Renal cortical epithelial cell (primary cell): ENCODE measurements around the gene COL25A1. TPM values are rescaled to one million over a fixed set of nuclear protein-coding genes. Genes with fewer than 3 reads are reported as not detected.

Experiments
- DNase-seq: peaks from one replicate; pipeline ENCODE4 v3.0.0-alpha.2; 2011; ENCODE audit warnings: low read depth
- total RNA-seq: library from RNA; depleted of rRNA; stranded (reverse); fragments of >200 nt; gene quantifications from 2 replicates; pipeline ENCODE4 v1.2.3, GENCODE V29; 2014

Gene COL25A1
- total RNA-seq: 0.35 TPM in 1 of 2 replicates, not detected in the other

DNA sequence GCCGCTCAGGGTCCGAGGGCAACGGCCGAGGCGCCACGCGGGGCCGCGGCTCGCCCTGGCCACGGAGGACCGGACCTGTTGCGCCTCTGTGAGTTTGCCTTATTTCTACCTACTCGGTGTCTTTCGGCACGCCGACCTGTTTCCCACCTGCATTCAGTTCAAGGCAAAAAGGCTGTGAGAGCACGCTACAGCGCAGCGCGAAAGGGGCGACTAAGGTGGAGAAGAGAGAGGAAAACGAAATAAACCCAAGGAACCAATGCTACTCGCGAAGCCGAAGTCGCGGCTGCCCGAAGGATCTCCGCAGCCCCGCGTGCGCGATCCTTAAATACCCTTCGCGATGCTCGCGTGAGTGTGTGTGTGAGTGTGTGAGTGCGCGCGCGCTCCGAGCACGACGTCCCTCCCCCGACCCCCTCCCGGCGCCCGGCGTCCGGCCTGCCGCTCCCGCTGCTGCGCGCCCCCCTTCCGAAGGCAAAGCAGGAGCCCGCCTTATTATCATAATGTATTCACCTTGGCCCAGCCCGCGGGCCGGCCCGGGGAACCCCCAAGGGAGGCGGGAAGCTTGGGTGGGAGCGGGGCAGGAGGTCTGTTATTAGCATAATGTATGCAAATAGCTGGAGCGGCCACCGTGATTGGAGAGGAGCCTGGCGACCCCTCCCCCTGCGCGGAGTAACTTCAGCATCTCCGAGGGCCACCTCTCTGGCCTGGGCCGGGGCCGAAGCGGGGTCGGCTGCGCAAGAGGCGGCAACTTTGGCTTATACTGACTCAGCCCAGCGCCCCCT, at the start of gene COL25A1:
TSS of gene COL25A1 (minus strand) at position 298 of the 779 bp plus-strand sequence.
- DNase-seq: peak; percentile 40

DNA sequence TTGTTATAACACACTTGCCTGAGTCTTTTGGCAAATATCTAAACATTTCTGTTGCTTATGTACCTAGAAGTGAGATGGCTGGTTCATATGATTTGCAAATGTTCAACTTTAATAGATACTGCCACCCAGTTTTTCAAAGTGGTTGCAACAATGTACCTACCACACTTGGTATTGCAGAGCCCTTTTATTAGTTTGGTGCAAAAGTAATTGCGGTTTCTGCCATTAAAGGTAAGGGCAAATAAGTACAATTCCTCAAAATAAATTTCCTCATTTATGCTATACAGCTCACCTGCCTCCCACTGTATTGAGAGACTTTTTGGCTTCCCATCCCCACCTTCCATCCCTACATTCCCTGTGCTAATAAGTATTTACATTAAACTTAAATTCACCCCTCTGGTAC, 47.7 kb upstream of the COL25A1 start:
- DNase-seq: no peak

DNA sequence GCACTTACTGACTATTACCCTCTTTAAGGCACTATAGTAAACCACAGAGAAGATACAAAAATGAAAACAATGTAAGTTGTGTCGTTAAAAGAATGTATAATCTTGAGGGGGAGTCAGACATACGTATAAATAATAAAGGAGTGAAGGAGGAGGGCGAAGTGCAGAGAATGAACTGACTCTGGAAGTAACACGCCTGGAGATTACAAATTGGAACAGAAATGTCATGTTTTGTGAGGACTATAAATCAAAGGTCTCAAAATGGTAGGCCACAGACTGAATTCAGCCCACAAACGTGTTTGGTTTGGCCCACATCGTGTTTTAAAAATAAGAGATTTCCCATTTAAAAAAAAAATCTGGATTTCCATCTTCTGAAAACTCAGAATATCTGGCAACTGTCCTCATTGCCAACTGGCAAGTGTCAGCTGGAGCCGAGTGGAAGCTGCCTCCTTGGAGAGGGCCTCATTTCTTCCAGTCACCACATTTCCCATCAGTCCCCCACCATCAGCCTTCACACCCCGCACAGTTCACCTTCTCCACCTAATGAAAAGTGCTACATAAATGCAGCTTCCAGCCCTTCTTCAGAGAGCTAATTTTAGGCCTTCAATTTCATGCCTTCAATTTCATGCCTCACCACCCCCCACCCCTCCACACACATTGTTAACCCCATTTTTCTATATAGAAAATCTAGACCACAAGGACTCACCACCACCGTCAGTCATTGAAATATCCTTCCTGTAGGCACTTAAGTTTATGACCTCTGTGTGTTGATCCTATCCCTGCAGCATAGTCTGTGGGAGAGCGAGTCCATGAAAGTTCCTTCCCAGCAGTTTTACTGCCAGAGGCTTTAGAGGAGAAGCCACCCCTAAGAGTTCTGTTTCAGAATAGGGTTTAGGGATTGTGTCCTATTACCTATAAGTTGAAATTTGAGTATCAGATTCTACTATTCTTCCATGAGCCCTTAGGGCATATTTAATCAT, 32.0 kb upstream of the COL25A1 start:
- DNase-seq: no peak

DNA sequence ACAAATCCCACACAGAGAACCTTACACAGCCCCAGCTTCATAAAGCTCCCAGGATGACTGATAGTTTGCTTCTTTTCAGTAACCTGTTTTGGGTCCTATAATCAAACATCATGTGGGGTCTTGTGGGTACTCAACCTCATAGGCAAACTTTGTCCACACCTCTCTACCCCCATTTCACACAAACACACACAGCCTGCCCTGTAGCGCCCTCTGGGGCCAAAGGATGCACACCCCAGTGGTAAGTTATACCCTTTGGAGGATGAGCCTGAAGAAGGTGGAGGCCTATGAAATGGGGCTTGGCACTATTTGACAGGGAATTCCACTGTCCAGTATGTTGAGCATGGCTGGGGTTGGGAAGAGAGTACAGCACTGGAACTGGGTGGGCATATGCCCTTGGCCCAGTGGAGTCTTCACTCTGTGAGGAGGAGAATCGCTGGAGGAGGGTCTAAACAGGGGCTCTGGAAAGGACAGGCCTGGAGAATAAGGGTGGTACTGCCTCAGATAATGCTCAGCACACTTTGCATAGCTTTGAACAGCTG, 30.5 kb upstream of the COL25A1 start:
- no peak for DNase-seq

DNA sequence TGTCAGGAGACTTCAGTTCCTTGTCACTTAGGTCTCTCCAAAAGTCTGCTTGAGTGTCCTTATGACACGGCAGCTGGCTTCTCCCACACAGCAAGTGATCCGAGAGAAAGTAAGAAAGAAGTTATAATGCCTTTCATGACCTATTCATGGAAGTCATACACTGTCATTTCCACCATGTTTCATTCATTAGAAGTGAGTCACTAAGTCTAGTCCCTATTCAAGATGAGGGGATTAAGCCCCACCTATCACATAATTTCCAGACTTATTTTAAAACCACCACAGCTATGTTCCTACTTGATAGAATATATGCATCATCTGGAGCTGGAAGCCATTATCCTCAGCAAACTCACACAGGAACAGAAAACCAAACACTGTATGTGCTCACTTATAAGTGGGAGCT, 25.2 kb upstream of the COL25A1 start:
- no peak for DNase-seq

DNA sequence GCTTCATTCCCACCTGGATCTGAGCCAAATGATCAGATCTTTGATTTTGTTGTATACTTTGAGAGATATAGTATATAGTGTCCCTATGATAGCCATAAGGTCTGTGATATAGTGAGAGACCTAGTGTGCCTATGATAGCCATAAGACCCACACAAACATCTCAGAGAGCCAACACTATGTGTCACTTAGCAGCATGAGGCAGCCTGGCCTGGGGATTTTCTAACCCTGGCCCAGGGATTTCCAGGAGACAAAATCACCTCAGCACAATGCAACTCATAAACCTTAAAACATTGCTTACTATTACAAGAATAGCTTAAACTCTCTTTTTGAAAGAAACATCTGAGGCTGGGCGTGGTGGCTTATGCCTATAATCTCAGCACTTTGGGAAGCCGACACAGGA, 23.2 kb upstream of the COL25A1 start:
- no peak for DNase-seq

DNA sequence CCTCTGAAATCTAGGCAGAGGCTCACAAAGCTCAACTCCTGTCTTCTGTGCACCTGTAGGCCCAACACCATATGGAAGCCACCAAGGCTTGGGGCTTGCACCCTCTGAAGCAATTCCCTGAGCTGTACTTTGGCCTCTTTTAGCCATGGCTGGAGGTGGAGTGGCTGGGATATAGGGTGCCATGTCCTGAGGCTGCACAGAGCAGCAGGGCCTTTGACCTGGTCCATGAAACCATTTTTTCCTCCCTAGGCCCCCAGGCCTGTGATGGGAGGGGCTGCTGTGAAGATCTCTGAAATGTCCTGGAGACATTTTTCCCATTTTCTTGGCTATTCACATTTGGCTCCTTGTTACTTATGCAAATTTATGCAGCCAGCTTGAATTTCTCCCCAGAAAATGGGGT, 20.9 kb upstream of the COL25A1 start:
- DNase-seq: no peak

DNA sequence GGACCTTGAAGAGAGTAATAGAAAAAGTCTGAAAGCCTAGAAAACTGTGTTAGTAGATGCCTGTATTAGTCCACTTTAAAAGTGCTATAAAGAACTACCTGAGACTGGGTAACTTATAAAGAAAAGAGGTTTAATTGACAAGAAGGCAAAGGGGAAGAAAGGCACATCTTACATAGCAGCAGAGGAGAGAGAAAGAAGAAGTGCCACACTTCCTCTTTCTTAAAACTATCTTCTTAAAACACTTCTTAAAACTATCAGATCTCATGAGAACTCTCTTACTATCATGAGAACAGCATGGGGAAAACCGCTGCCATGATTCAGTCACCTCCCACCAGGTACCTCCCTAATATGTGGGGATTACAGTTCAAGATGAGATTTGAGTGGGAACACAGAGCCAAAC, 18.8 kb upstream of the COL25A1 start:
- DNase-seq: no peak

DNA sequence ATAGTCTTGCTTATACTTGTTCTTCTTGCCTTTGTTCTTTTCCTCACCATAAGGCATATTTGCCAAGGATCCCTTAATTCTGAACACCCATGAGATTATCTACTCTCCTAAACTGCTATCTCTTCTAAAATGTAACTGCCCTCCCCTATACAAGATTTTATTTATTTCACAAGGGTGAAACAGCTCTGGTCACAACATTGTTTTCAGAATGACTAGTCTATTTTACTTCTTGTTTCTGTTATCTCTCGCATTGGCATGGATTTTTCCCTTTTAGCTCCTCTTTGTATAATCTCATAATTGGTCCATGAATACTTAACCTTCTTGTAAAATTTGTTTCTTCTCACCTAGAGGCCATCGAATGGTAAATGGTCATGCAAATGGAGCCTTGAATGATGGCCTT, 17.2 kb upstream of the COL25A1 start:
- no peak for DNase-seq

DNA sequence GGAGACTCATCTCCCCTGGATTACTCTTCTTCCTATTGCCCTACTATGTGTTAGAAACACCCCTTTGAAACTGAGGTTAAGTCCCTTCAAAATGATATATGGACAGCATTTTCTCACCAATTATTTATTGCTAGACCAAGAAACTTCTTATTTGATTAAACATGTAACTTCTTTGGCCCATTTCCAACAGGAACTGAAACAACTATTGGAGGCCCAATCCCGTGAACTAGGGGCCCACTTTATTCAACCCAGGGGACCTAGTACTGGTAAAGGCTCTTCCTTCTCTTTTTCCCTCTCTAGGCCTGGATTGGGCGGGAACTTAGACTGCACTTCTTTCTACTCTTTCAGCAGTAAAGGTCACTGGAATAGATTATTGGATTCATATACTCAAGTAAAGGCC, 16.7 kb upstream of the COL25A1 start:
- no peak for DNase-seq

DNA sequence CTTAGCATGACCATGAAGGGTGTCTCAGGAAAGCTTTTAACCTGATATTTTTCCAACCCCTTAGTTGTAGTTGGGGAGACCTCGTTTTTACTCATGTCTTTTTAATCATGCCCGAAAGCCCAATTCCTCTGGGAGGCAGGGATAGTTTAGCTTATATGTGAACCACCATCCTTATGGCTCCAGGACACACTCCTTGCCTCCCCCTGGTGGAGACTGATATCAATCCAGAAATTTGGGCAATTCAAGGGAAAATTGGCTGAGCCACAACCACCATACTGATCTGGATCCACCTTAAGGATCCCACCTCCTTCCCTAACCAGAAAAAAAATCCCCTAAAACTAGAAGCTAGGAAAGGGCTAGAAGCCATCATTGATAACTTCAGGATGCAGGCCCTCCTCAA, 13.4 kb upstream of the COL25A1 start:
- no peak for DNase-seq

DNA sequence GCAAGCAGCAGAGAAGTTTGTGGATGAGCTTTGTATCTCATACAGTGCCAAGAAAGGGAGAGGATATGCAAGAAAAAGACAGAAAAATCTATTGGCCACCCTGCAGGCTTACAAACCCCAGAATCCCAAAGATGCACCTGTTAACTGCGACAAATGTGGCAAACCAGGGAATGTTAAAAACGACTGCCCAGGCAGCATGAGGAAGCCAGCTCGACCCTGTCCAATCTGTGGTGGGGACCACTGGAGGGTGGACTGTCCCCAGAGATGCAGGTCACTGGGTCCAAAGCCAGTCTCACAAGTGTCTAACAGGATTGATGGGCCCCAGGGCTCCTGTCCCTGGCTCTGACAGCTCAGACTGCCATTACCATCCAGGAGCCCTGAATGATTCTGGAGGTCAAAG, 12.9 kb upstream of the COL25A1 start:
- no peak for DNase-seq

DNA sequence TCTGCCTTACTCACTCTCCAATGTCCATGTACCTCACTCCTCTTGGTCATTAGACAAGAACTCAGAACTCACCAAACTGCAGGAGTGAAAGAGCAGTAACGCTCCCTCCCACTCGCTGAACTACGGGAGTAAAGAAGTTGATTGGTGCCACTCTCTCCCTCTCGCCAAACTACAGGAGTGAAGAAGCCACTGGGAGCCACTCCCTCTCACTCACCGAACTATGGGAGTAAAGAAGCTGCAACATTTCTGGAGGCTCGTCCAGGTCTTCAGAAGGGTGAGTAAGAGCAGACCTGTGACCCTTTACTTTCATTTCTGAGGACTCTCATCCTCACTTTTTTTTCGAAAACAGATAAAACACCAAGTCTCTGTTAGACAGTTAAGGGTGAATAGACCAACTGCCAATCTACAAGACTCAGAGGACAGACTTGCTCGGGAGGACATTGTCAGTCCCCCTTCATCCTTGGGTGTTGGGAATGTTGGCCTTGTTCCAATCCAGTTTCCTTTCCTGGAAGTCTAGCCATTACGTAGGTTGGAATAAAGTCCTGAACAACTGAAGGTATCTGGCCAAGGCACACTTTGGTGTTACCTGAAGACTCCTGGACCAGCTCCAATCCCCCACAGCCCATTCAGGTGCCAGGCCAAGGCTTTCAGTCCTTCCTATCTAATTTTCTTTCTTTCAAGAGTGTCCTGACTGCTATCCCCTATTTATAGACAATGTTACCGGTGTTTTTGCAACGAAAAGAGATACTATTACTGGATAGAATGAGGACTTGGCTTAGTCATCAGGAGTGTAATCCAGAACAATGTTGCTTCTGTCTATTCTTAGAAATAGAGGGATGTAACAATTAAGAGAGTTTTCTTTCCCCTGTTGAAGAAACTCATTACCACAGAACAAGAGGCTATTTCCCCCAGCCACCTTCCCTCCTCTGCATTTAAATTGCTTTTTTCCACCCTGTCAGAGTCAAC, 11.0 kb upstream of the COL25A1 start:
- DNase-seq: no peak

DNA sequence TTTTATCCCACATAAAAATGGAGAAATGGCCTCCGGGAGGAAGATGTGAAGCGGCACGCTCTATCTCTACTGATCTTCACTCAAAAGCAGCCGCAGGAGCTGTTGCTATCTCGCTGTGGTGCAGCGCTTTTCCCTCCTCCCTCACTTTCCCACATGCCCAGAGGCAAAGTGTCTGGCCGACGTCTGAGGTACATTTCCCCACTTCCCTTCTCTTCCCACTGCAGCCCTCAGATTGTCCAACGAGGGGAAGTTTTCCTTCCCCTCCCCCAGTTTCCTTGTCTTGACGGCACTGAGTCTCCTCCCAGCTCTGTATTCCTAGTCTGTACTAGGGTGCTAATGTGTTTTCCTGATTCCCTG, 660 bp upstream of the COL25A1 start:
- peak; percentile 19 for DNase-seq

DNA sequence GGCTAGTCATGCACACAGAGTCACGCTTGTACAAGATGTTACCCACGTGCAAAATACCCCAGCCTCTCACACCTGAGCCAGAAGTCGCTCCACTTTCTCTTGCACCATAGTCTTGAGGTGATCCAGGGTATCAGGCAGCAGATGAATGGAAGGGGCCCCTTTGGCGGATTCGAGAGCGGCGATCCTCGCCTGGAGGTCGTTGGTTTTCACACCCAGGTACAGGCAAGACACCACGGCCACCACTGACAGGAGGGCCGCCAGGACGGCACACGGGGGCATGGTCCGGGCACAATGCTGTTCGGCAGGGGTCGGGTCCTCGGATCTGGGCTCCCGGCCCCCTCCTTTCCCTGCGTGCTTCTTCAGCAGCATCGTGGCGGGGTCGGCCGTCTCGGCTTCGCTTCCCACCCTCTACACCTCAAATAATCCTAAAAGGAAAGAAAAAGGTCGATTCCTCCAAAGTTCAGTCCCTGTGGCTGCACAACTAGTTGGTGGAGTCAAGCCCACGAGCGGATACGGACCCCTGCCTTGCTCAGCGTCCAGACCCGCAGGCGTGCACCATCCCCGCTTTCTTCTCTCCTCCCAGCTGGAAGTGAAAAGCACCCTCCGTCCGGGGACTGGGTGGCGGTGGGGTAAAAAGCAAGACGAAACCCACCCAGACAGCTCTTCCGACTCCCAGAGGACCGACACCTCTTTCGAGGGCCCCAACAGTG, 652 bp downstream of the COL25A1 start:
- no peak for DNase-seq

DNA sequence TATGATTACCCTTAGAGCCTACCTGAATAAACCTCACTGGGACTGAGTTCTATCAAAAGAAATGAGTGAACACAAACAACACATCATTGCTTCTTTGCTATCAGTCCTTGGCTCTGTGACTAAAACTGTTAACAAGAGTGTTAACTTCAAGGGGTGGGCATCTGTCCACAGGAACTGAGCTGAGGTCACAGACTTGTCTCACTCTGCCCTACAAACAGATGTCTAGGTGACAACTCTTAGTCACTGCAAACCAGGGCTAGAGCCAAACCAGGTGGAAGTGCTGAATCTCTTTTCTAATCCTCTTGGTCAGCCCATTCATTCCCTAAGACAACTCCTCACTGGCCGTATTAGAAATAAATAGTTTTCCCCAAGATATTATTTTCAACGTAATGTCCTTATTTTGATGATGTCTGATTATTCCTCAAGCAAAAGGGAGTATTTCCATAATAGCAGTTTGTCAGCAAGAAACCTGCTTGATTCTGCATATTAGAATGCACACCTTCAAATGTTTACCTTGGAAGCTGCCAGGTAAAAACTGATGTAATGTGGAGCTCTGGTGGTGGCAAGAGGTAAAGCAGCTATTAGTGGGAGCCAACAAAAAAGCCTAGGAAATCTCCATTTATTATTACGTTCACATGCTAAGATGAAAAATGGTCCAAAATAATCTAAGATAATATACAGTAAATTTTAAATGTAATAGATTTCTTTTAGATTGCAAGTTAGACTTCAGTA, 4.0 kb downstream of the COL25A1 start:
- DNase-seq: peak; percentile 27

DNA sequence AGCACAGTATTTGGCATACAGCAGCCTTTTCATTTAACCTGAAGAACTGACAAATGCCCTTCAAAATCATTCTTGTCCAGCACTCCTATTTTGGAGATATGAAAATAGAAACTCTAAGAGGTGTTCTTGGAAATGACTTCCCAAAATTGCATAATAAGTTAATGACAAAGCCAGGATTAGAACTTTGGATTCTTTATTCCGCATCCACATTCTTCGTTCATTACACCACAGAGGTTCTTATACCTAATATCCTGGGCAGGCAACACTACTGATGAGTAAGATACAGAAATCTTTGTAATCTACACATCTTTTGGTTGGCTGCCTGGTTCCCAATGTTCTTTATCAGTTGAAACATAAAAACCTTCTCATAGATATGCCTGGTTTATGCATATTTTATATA, 5.9 kb downstream of the COL25A1 start:
- peak; percentile 58 for DNase-seq

DNA sequence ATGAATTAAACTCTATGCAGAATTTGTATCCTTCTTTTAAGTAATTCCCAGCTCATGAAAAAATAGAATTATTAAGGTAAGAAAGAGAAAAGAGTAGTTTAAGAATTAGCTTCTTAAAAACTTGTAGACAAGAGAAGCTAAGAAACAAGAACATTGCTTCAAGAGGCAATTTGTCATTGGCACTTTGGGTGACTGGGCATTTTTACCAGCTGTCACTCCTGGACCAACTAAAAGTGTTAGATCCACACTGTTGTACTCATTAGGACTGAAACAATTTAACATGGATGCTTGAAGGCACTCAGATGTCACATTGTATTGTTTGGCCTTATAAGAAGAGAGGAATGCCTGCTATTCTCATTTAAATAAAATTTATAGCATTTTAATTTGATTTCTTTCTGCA, 7.4 kb downstream of the COL25A1 start:
- no peak for DNase-seq

DNA sequence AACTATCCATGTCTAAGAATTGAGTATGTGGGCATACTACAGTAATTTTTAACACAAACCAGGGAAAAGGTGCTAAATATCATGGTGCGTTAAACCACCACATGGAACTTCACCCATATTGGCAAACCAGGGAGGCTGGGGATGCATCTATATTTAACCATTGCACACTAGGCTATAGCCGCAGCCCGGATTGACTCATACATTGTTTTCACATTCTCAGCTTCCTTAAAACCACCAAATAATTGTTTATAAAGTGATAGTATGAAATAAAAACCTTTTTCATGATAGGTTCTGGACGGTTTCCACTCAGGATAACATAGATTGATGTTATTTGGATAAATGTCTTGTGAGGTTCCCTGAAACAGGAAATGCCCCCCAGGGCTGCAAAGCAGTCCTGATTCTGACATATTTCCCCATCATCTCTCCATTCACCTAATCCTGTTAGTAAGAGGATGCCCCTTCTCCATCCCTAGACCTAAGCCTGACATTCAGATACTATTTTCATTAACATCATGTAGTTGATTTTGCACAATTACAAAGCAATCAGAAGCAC, 7.9 kb downstream of the COL25A1 start:
- DNase-seq: no peak

DNA sequence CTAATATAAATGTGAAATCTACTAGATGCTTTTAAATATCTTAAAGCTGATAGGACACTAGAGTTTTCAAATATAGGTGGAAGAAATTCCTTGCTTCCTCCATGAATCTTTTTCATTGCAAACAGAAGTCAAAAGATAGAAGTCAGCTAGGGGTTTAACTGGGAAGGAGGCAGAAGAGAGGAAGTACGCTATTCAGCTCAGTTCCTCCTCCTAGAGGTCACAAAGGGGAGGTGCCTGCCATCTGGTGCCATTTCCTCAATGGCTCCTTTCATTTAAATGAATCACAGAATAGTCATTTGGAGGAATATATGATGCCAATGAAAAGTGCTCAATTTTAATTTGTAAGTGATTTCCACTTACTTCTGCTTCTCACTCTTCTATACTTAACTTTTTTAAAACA, 8.5 kb downstream of the COL25A1 start:
- no peak for DNase-seq
